Measurements from ENCODE around the gene BLOC1S5. TPM values are rescaled to one million over a fixed set of nuclear protein-coding genes. Genes with fewer than 3 reads are reported as not detected.
"Not testable (repeated sequence)": the region's sequence is repeated elsewhere in the genome, so short reads cannot be mapped to it uniquely, and the experiment has no call there.

Gene BLOC1S5
- total and polyA plus RNA-seq, 4 donors: 3.5 to 20.5 (median 6.6) TPM

- Histone ChIP-seq H3K9me3 (ENCODE audit: control insufficient read depth in 4 of 4, insufficient read depth in 3 of 4, low read length in 3 of 4) (peaks cover 0 to 7% (median 0%) of the 10 kb centered on the region in 4 donors), H3K27ac (ENCODE audit: low read depth in 1 of 2, low read length in 1 of 2) (no peak overlapping the region), H3K4me1 (ENCODE audit: control insufficient read depth in 5 of 5, insufficient read depth in 5 of 5, low read length in 5 of 5) (no peaks in the 10 kb centered on the region), H3K4me3 (no peak overlapping the region), H3K9ac (ENCODE audit: insufficient read depth in 1 of 2, low read length in 2 of 2) (no peak overlapping the region), H3K36me3 (ENCODE audit: control insufficient read depth in 4 of 4, insufficient read depth in 4 of 4, low read length in 4 of 4) (peaks cover 3 to 9% (median 6%) of the 10 kb centered on the region in 4 donors), H3K27me3 (ENCODE audit: control insufficient read depth in 3 of 3, insufficient read depth in 3 of 3, low read length in 2 of 3) (no peaks in the 10 kb centered on the region)
- DNase-seq (no peak), ATAC-seq (ENCODE audit: insufficient read depth, low FRiP score) (no peak)
- 63% methylated on average over 3 of the region's 3 CpGs for WGBS, 2 donors
- TF ChIP-seq, protein P1, sequence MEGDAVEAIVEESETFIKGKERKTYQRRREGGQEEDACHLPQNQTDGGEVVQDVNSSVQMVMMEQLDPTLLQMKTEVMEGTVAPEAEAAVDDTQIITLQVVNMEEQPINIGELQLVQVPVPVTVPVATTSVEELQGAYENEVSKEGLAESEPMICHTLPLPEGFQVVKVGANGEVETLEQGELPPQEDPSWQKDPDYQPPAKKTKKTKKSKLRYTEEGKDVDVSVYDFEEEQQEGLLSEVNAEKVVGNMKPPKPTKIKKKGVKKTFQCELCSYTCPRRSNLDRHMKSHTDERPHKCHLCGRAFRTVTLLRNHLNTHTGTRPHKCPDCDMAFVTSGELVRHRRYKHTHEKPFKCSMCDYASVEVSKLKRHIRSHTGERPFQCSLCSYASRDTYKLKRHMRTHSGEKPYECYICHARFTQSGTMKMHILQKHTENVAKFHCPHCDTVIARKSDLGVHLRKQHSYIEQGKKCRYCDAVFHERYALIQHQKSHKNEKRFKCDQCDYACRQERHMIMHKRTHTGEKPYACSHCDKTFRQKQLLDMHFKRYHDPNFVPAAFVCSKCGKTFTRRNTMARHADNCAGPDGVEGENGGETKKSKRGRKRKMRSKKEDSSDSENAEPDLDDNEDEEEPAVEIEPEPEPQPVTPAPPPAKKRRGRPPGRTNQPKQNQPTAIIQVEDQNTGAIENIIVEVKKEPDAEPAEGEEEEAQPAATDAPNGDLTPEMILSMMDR (IDR thresholded peaks at IDR 0.05; ENCODE audit: control extremely low read depth, extremely low read depth): no peak
Observed at GRCh38 chr6:8043221-8043620, 21.0 kb downstream of the BLOC1S5 start.

GRCh38 chr6:8041913-8042583 is 22.1 kb downstream of the BLOC1S5 start:
- Histone ChIP-seq H3K27me3 (ENCODE audit: control insufficient read depth in 3 of 3, insufficient read depth in 3 of 3, low read length in 2 of 3) (no peaks in the 10 kb centered on the region), H3K9me3 (ENCODE audit: control insufficient read depth in 4 of 4, insufficient read depth in 3 of 4, low read length in 3 of 4) (peaks cover 0 to 7% (median 0%) of the 10 kb centered on the region in 4 donors), H3K27ac (ENCODE audit: low read depth in 1 of 2, low read length in 1 of 2) (no peak overlapping the region), H3K4me3 (no peak overlapping the region), H3K9ac (ENCODE audit: insufficient read depth in 1 of 2, low read length in 2 of 2) (no peak overlapping the region), H3K4me1 (ENCODE audit: control insufficient read depth in 5 of 5, insufficient read depth in 5 of 5, low read length in 5 of 5) (no peaks in the 10 kb centered on the region), H3K36me3 (ENCODE audit: control insufficient read depth in 4 of 4, insufficient read depth in 4 of 4, low read length in 4 of 4) (peaks cover 3 to 9% (median 6%) of the 10 kb centered on the region in 4 donors)
- DNase-seq: no peak
- 90 to 93% methylated on average over 9 of the region's 9 CpGs for WGBS, 2 donors
- no peak for ATAC-seq (ENCODE audit: insufficient read depth, low FRiP score)
- TF ChIP-seq, protein P1 (IDR thresholded peaks at IDR 0.05; ENCODE audit: control extremely low read depth, extremely low read depth): no peak

- H3K36me3 ChIP-seq (ENCODE audit: control insufficient read depth in 4 of 4, insufficient read depth in 4 of 4, low read length in 4 of 4); H3K27me3 ChIP-seq (ENCODE audit: control insufficient read depth in 3 of 3, insufficient read depth in 3 of 3, low read length in 2 of 3); H3K4me3 ChIP-seq; H3K27ac ChIP-seq (ENCODE audit: low read depth in 1 of 2, low read length in 1 of 2); H3K9ac ChIP-seq (ENCODE audit: insufficient read depth in 1 of 2, low read length in 2 of 2); H3K9me3 ChIP-seq (ENCODE audit: control insufficient read depth in 4 of 4, insufficient read depth in 3 of 4, low read length in 3 of 4); H3K4me1 ChIP-seq (ENCODE audit: control insufficient read depth in 5 of 5, insufficient read depth in 5 of 5, low read length in 5 of 5); ATAC-seq (ENCODE audit: insufficient read depth, low FRiP score); DNase-seq: not testable (repeated sequence)
- WGBS, 2 donors: 85 to 90% methylated on average over 3 of the region's 3 CpGs
Observed at GRCh38 chr6:8034107-8034506, 30.1 kb downstream of the BLOC1S5 start.

DNA sequence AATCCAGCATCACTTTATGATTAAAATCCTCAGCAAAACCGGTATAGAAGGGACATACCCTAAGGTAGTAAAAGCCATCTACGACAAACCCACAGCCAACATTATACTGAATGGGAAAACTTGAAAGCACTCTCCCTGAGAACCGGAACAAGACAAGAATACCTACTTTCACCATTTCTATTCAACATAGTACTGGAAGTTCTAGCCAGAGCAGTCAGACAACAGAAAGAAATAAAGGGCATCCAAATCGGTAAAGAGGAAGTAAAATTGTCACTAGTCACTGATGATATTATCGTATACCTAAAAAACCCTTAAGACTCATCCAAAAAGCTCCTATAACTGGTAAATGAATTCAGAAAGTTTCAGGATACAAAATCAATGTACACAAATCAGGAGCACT is 33.3 kb downstream of the BLOC1S5 start:
- H3K9me3 ChIP-seq (ENCODE audit: control insufficient read depth in 4 of 4, insufficient read depth in 3 of 4, low read length in 3 of 4): no peaks in the 10 kb centered on the region
- DNase-seq (no peak), ATAC-seq (ENCODE audit: insufficient read depth, low FRiP score) (no peak)
- no peak overlapping the region for H3K27ac ChIP-seq (ENCODE audit: low read depth in 1 of 2, low read length in 1 of 2)
- H3K36me3 ChIP-seq (ENCODE audit: control insufficient read depth in 4 of 4, insufficient read depth in 4 of 4, low read length in 4 of 4): peaks cover 0 to 2% (median 0%) of the 10 kb centered on the region in 4 donors
- TF ChIP-seq, protein P1 (IDR thresholded peaks at IDR 0.05; ENCODE audit: control extremely low read depth, extremely low read depth): no peak
- WGBS, 2 donors: 78 to 90% methylated on average over 5 of the region's 5 CpGs
- no peak overlapping the region for H3K9ac ChIP-seq (ENCODE audit: insufficient read depth in 1 of 2, low read length in 2 of 2)
- peaks cover 0 to 7% (median 4%) of the 10 kb centered on the region in 5 donors for H3K4me1 ChIP-seq (ENCODE audit: control insufficient read depth in 5 of 5, insufficient read depth in 5 of 5, low read length in 5 of 5)
- H3K4me3 ChIP-seq: no peak overlapping the region
- no peaks in the 10 kb centered on the region for H3K27me3 ChIP-seq (ENCODE audit: control insufficient read depth in 3 of 3, insufficient read depth in 3 of 3, low read length in 2 of 3)
